Spleen (tissue), 7 donors: ENCODE measurements around the gene MAGOHB.

ENCODE experiments used
- POLR2A ChIP-seq, 3 donors: fragments of 450-650 bp; IDR thresholded peaks; one replicate each; pipeline ENCODE4 v1.5.1; 2017; ENCODE audit warnings: antibody characterized with exemption in 3 of 3, mild to moderate bottlenecking in 1 of 3
- POLR2AphosphoS5 ChIP-seq, 3 donors: sonication (generic); formaldehyde crosslinking; IDR thresholded peaks; one replicate each; pipeline ENCODE4 v1.5.1; 2017; ENCODE audit warnings: antibody characterized with exemption in 3 of 3
- TF ChIP-seq, protein P1 (sequence below), 11 experiments: fragments of 200-600 bp in 7 of 11; fragments of 450-650 bp in 4 of 11; sonication (generic) in 4 of 11; IDR thresholded peaks in 8 of 11; conservative IDR thresholded peaks in 3 of 11; 1 replicate in 7 of 11; 2 replicates in 4 of 11; pipeline versions ENCODE4 v1.4.0 to v1.8.0; 2016 to 2021; ENCODE audit warnings: antibody characterized with exemption in 11 of 11, inconsistent platforms in 4 of 11, mild to moderate bottlenecking in 1 of 11
- donor health status: DM: no; HTN: no; CAD: no; lungs with moderate emphysema.
- donor health status: DM: no; HTN: no; CAD: no.
- donor health status: DM: no; HTN: no; CAD: no.

DNA sequence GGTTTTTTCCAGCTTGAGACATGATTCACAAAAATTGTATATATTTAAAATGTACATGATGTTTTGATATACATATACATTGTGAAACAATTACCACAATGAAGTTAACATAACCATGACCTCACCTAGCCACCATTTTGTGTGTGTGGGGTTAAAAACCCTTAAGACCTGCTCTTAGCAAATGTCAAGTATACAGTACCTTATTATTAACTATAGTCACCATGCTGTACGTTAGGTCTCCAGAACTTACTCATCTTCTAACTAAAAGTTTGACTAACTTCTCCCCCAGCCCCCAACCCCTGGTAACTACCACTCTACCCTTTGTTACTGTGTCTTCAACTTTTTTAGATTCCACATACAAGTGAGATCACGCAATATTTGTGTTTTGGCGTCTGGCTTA, 55.1 kb downstream of the MAGOHB start:
- TF ChIP-seq POLR2A (IDR thresholded peaks at IDR 0.05) (no peak), POLR2AphosphoS5 (IDR thresholded peaks at IDR 0.05) (no peak)
- TF ChIP-seq, protein P1, sequence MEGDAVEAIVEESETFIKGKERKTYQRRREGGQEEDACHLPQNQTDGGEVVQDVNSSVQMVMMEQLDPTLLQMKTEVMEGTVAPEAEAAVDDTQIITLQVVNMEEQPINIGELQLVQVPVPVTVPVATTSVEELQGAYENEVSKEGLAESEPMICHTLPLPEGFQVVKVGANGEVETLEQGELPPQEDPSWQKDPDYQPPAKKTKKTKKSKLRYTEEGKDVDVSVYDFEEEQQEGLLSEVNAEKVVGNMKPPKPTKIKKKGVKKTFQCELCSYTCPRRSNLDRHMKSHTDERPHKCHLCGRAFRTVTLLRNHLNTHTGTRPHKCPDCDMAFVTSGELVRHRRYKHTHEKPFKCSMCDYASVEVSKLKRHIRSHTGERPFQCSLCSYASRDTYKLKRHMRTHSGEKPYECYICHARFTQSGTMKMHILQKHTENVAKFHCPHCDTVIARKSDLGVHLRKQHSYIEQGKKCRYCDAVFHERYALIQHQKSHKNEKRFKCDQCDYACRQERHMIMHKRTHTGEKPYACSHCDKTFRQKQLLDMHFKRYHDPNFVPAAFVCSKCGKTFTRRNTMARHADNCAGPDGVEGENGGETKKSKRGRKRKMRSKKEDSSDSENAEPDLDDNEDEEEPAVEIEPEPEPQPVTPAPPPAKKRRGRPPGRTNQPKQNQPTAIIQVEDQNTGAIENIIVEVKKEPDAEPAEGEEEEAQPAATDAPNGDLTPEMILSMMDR (IDR thresholded peaks at IDR 0.05 in 8 of 11, conservative IDR thresholded peaks at IDR 0.05 in 3 of 11): no peak
